ES-I3 (cell line): ENCODE measurements around the gene SSC4D.

ENCODE experiments used
- H3K36me3 ChIP-seq: 2 replicates; pipeline ENCODE4 v1.6.1; 2013; ENCODE audit warnings: mild to moderate bottlenecking, low read length, control low read depth, moderate library complexity; ENCODE audit not compliant: insufficient read depth
- H3K4me1 ChIP-seq: 2 replicates; pipeline ENCODE4 v1.6.1; 2013; ENCODE audit warnings: mild to moderate bottlenecking, control low read depth, low read length; ENCODE audit not compliant: insufficient read depth
- H3K9ac ChIP-seq: 2 replicates; pipeline ENCODE4 v1.6.1; 2013; ENCODE audit warnings: low read depth, mild to moderate bottlenecking, low read length, moderate library complexity
- H3K9me3 ChIP-seq: 2 replicates; pipeline ENCODE4 v1.6.1; 2013; ENCODE audit warnings: mild to moderate bottlenecking, low read length, moderate library complexity; ENCODE audit not compliant: control insufficient read depth, insufficient read depth

Gene SSC4D

GRCh38 chr7:76343294-76343930, 66.1 kb downstream of the SSC4D start:
- H3K4me1 ChIP-seq: peaks cover 5% of the 10 kb centered on the region
- H3K9me3 ChIP-seq: no peaks in the 10 kb centered on the region
- H3K36me3 ChIP-seq: peaks cover 36% of the 10 kb centered on the region
- H3K9ac ChIP-seq: no peak overlapping the region

GRCh38 chr7:76342222-76342621, 67.3 kb downstream of the SSC4D start:
- Histone ChIP-seq H3K36me3 (peaks cover 30% of the 10 kb centered on the region), H3K9me3 (no peaks in the 10 kb centered on the region), H3K9ac (no peak overlapping the region), H3K4me1 (peaks cover 12% of the 10 kb centered on the region)

GRCh38 chr7:76340617-76341131, 68.8 kb downstream of the SSC4D start:
- peaks cover 12% of the 10 kb centered on the region for H3K4me1 ChIP-seq
- H3K9me3 ChIP-seq: no peaks in the 10 kb centered on the region
- H3K9ac ChIP-seq: no peak overlapping the region
- peaks cover 23% of the 10 kb centered on the region for H3K36me3 ChIP-seq
